Upper lobe of left lung (tissue), 6 donors: Measurements from ENCODE around the gene ARRDC3. TPM values are rescaled to one million over a fixed set of nuclear protein-coding genes. Genes with fewer than 3 reads are reported as not detected.

Source experiments
- ATAC-seq, 2 donors: fragments of 200-7000 bp; cut with Tn5 transposase; one replicate each; pipeline ENCODE4 v1.9.1; 2022; ENCODE audit warnings: mild to moderate bottlenecking in 2 of 2, moderate library complexity in 2 of 2; ENCODE audit not compliant: low FRiP score in 2 of 2
- DNase-seq, 2 donors: peaks; one replicate each; pipeline ENCODE4 v3.0.0-alpha.2; 2019 to 2020
- H3K27ac ChIP-seq, 4 donors: fragments of 200-600 bp; sonication (generic); one replicate each; pipeline ENCODE4 v1.5.1; 2016 to 2019
- H3K27me3 ChIP-seq, 4 donors: fragments of 200-600 bp; sonication (generic); one replicate each; pipeline ENCODE4 v1.5.1; 2017 to 2019
- H3K36me3 ChIP-seq, 4 donors: fragments of 200-600 bp; sonication (generic); one replicate each; pipeline ENCODE4 v1.5.1; 2016 to 2019
- H3K4me1 ChIP-seq, 4 donors: fragments of 200-600 bp; sonication (generic); one replicate each; pipeline ENCODE4 v1.5.1; 2018 to 2019
- H3K4me3 ChIP-seq, 4 donors: fragments of 200-600 bp; sonication (generic); one replicate each; pipeline ENCODE4 v1.5.1; 2017 to 2019; ENCODE audit warnings: mild to moderate bottlenecking in 2 of 4, moderate library complexity in 1 of 4
- H3K9me3 ChIP-seq, 4 donors: fragments of 200-600 bp; sonication (generic); one replicate each; pipeline ENCODE4 v1.5.1; 2018 to 2019
- CTCF ChIP-seq, 6 experiments: fragments of 450-650 bp in 4 of 6; fragments of 200-600 bp in 2 of 6; sonication (generic) in 2 of 6; IDR thresholded peaks; one replicate each; pipeline ENCODE4 v1.5.1; 2016 to 2019; ENCODE audit warnings: antibody characterized with exemption in 6 of 6
- EP300 ChIP-seq, 4 donors: sonication (generic); formaldehyde crosslinking; IDR thresholded peaks; one replicate each; pipeline ENCODE4 v1.5.1; 2017; ENCODE audit warnings: antibody characterized with exemption in 4 of 4, control low read depth in 2 of 4
- POLR2A ChIP-seq, 4 donors: fragments of 450-650 bp; IDR thresholded peaks; one replicate each; pipeline ENCODE4 v1.5.1; 2016 to 2017; ENCODE audit warnings: antibody characterized with exemption in 4 of 4, mild to moderate bottlenecking in 2 of 4
- POLR2AphosphoS5 ChIP-seq, 2 donors: sonication (generic); formaldehyde crosslinking; IDR thresholded peaks; one replicate each; pipeline ENCODE4 v1.5.1; 2017; ENCODE audit warnings: antibody characterized with exemption in 2 of 2
- WGBS, 2 donors: methylation state at CpG; one replicate each; pipeline ENCODE4 v1.1.5; 2017 to 2018; 5-methylcytosine and 5-hydroxymethylcytosine counted together
- total RNA-seq, 6 donors: library from RNA; depleted of rRNA in 4 of 6; stranded (reverse); fragments of >200 nt in 4 of 6; gene quantifications; one replicate each; pipeline versions ENCODE4 v1.1.0 to v1.2.1, GENCODE V29; 2016 to 2021
- donor health status: DM: no; HTN: no; CAD: no; lungs with moderate emphysema.
- donor health status: DM: no; HTN: yes; CAD: no; lungs with severe emphysema.

The ARRDC3 gene
- total RNA-seq, 6 donors from 2014 or later: 43.2 to 175 (median 107) TPM

GRCh38 chr5:91367344-91367743 is 15.8 kb downstream of the ARRDC3 start:
- ATAC-seq (peak in 1 of 2 donors; percentile 43), DNase-seq (no peak)
- no peak overlapping the region for H3K27ac ChIP-seq
- no peaks in the 10 kb centered on the region for H3K9me3 ChIP-seq
- peaks cover 9 to 54% (median 36%) of the 10 kb centered on the region in 4 donors for H3K36me3 ChIP-seq
- H3K4me1 ChIP-seq: peaks cover 14 to 32% (median 27%) of the 10 kb centered on the region in 4 donors
- TF ChIP-seq POLR2A (IDR thresholded peaks at IDR 0.05) (no peak), EP300 (IDR thresholded peaks at IDR 0.05) (no peak), POLR2AphosphoS5 (IDR thresholded peaks at IDR 0.05) (no peak), CTCF (IDR thresholded peaks at IDR 0.05) (no peak)
- no peaks in the 10 kb centered on the region for H3K27me3 ChIP-seq
- no peak overlapping the region for H3K4me3 ChIP-seq

- TF ChIP-seq POLR2A (IDR thresholded peaks at IDR 0.05) (no peak), EP300 (IDR thresholded peaks at IDR 0.05) (no peak), POLR2AphosphoS5 (IDR thresholded peaks at IDR 0.05) (no peak)
- peaks cover 9 to 46% (median 32%) of the 10 kb centered on the region in 4 donors for H3K36me3 ChIP-seq
- no peak overlapping the region for H3K27ac ChIP-seq
These were observed 16.6 kb downstream of the ARRDC3 start for GRCh38 chr5:91366551-91366950.

GRCh38 chr5:91365498-91365897 is 17.6 kb downstream of the ARRDC3 start:
- H3K4me1 ChIP-seq: peaks cover 0 to 16% (median 11%) of the 10 kb centered on the region in 4 donors
- TF ChIP-seq EP300 (IDR thresholded peaks at IDR 0.05) (no peak), POLR2AphosphoS5 (IDR thresholded peaks at IDR 0.05) (no peak), CTCF (IDR thresholded peaks at IDR 0.05) (no peak), POLR2A (IDR thresholded peaks at IDR 0.05) (no peak)
- peak overlapping the region in 1 of 4 donors; percentile 35 for H3K27ac ChIP-seq
- no peak overlapping the region for H3K4me3 ChIP-seq
- ATAC-seq (peak; percentile 34 to 67), DNase-seq (peak in 1 of 2 donors; percentile 34)
- 78 to 81% methylated on average over 3 of the region's 3 CpGs for WGBS, 2 donors
- no peaks in the 10 kb centered on the region for H3K27me3 ChIP-seq
- peaks cover 1 to 36% (median 22%) of the 10 kb centered on the region in 4 donors for H3K36me3 ChIP-seq
- H3K9me3 ChIP-seq: no peaks in the 10 kb centered on the region

More at GRCh38 chr5:91366551-91366950, 16.6 kb downstream of the ARRDC3 start:
- ATAC-seq (peak in 1 of 2 donors; percentile 42), DNase-seq (no peak)
- H3K4me1 ChIP-seq: peaks cover 6 to 25% (median 20%) of the 10 kb centered on the region in 4 donors
- H3K27me3 ChIP-seq: no peaks in the 10 kb centered on the region
- H3K4me3 ChIP-seq: no peak overlapping the region
- WGBS, 2 donors: 96 to 100% methylated on average over 1 of the region's 1 CpG
- H3K9me3 ChIP-seq: no peaks in the 10 kb centered on the region

GRCh38 chr5:91362935-91363334 is 20.2 kb downstream of the ARRDC3 start:
- 94 to 95% methylated on average over 1 of the region's 1 CpG for WGBS, 2 donors
- Histone ChIP-seq H3K9me3 (no peaks in the 10 kb centered on the region), H3K4me1 (peaks cover 0 to 3% (median 0%) of the 10 kb centered on the region in 4 donors), H3K4me3 (no peak overlapping the region), H3K27ac (no peak overlapping the region), H3K36me3 (peaks cover 0 to 10% (median 4%) of the 10 kb centered on the region in 4 donors), H3K27me3 (no peaks in the 10 kb centered on the region)
- no peak for TF ChIP-seq POLR2AphosphoS5 (IDR thresholded peaks at IDR 0.05)
- no peak for TF ChIP-seq POLR2A (IDR thresholded peaks at IDR 0.05)
- TF ChIP-seq CTCF (IDR thresholded peaks at IDR 0.05): no peak
- no peak for TF ChIP-seq EP300 (IDR thresholded peaks at IDR 0.05)
- no peak for DNase-seq
- no peak for ATAC-seq

- H3K36me3 ChIP-seq: no peaks in the 10 kb centered on the region
- no peak for DNase-seq
- peaks cover 0 to 3% (median 0%) of the 10 kb centered on the region in 4 donors for H3K4me1 ChIP-seq
- H3K9me3 ChIP-seq: no peaks in the 10 kb centered on the region
- H3K27ac ChIP-seq: no peak overlapping the region
- 95 to 96% methylated on average over 3 of the region's 3 CpGs for WGBS, 2 donors
- ATAC-seq: no peak
- no peak overlapping the region for H3K4me3 ChIP-seq
- TF ChIP-seq POLR2AphosphoS5 (IDR thresholded peaks at IDR 0.05): no peak
- H3K27me3 ChIP-seq: no peaks in the 10 kb centered on the region
These were observed 21.3 kb downstream of the ARRDC3 start for GRCh38 chr5:91361790-91362189.

GRCh38 chr5:91361055-91361701 is 21.9 kb downstream of the ARRDC3 start:
- no peak overlapping the region for H3K4me3 ChIP-seq
- H3K27me3 ChIP-seq: no peaks in the 10 kb centered on the region
- no peak for TF ChIP-seq EP300 (IDR thresholded peaks at IDR 0.05)
- no peak for TF ChIP-seq POLR2A (IDR thresholded peaks at IDR 0.05)
- no peak for TF ChIP-seq POLR2AphosphoS5 (IDR thresholded peaks at IDR 0.05)
- no peak for TF ChIP-seq CTCF (IDR thresholded peaks at IDR 0.05)
- no peak overlapping the region for H3K27ac ChIP-seq
- DNase-seq (no peak), ATAC-seq (no peak)
- peaks cover 0 to 3% (median 0%) of the 10 kb centered on the region in 4 donors for H3K4me1 ChIP-seq
- no peaks in the 10 kb centered on the region for H3K36me3 ChIP-seq
- H3K9me3 ChIP-seq: no peaks in the 10 kb centered on the region
- WGBS, 2 donors: 70 to 71% methylated on average over 6 of the region's 6 CpGs
